Stimulated activated CD4-positive, alpha-beta T cell treated with anti-CD3 and anti-CD28 coated beads, TNF-alpha, amount 100 ng/mL, for 4 hours (primary cell): ENCODE results near the gene GOLGA6C.
"Not testable (repeated sequence)": the region's sequence is repeated elsewhere in the genome, so short reads cannot be mapped to it uniquely, and the experiment has no call there.

ENCODE experiments used
- DNase-seq, 3 experiments: peaks; one replicate each; pipeline ENCODE4 v3.0.0-alpha.2; 2020; ENCODE audit warnings: low read depth in 3 of 3

Gene GOLGA6C

DNA sequence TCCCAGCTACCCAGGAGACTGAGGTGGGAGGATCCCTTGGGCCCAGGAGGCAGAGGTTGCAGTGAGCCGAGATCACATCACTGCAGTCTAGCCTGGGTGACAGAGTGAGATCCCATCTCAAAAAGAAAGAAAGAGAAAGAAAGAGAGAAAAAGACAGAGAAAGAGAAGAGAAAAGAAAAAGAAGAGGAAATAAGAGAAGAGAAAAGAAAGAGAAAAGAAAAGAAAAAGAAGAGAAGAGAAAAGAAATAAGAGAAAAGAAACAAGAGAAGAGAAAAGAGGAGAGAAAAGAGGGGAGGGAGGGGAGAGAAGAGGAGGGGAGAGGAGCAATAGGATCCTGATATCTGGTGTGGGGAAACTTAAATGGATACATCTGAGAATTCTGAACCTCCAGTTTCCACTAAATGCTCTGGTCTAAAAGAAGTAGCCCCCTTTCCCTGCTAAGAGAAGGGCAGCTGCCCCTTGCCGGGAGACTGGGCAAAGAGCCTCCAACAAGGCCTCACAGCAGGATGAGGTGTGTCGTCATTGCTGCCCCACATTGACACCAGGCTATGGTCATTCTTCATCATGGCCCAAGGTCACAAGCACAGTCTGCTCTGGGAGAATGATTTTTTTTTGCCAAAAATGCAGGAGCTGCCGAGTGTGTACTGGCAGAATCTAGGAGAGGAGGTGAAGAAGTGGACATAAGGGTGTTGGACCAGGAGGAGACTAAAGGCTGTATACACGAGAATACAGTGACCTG lies 56.6 kb downstream of the GOLGA6C start:
- DNase-seq: no peak

DNA sequence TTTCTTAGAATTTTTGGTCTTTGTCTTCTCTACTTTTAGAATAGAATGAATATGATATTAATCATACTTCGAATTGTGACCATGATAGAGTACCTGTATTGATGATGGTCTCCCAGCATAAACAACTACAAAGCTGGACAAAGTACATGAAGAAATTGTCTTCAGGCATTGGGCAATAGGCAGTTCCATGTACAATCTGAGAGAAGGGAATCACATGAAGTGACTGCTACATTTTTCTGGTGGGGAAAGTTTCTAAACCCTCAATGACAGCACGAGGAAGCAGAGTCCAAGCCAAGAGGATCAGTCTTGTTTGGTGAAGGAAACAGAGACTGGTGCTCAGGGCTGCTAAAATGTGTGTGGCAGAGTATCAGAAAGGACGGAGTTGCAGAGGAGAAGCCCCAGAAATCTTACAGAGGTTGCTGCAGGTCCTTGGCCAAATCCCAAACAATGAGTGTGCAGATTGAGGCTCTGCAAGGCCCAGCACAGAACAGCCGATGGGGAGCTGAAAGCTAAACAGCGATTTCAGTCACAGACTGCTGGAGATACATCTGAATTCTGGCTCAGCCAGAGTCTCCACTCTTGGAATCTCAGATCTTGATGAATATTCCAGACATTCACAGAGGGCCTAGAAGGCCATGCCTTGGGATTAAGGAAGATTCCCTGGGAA lies 61.2 kb downstream of the GOLGA6C start:
- DNase-seq: not testable (repeated sequence)
